K562 (cell line): Measurements from ENCODE around the gene PYCR2. TPM values are rescaled to one million over a fixed set of nuclear protein-coding genes. Genes with fewer than 3 reads are reported as not detected.
A peak's percentile ranks its signal among the peaks of the same experiment; 100 is the strongest.

Experiments used
- ATAC-seq: fragments of 200-7000 bp; cut with Tn5 transposase; 3 replicates; pipeline ENCODE4 v1.9.1; 2020; ENCODE audit warnings: moderate library complexity
- BruUV-seq: library from RNA; stranded (reverse); fragments of 400-500 nt; replicated peaks from 2 replicates; lab custom pipeline; 2021; lab: Mats Ljungman, UMichigan
- CTCF ChIA-PET: fragments of 300-600 bp; formaldehyde crosslinking; extraction: SDS; loops from one replicate; lab custom pipeline; 2021; ENCODE audit warnings: low intra/inter-chr PET ratio; lab: Yijun Ruan, JAX
- POLR2A ChIA-PET: fragments of 300-600, 350-650 bp; sonication (Branson Sonifier 250); formaldehyde crosslinking; extraction: SDS; loops from one replicate; lab custom pipeline; 2021; ENCODE audit warnings: antibody characterized with exemption, inconsistent platforms; lab: Yijun Ruan, JAX
- DNase-seq, 4 experiments: peaks; one replicate each; pipeline versions ENCODE4 v3.0.0 to v3.0.0-alpha.2; 2011 to 2018; ENCODE audit warnings: low spot score in 3 of 4, mixed read lengths in 3 of 4; ENCODE audit errors: extremely low read depth in 1 of 4
- FAIRE-seq: peaks from 2 replicates; lab custom pipeline; 2011; peaks lifted over from hg19 to GRCh38; lab: Jason Lieb, UNC
- H2AFZ ChIP-seq: 2 replicates; pipeline ENCODE4 v1.6.0; 2011; ENCODE audit warnings: low read depth, low read length, control low read depth, inconsistent platforms
- H3K27ac ChIP-seq: fragments of 200-600 bp; 3 replicates; pipeline ENCODE4 v1.8.0; 2011; ENCODE audit warnings: low read depth, mild to moderate bottlenecking, control low read depth, inconsistent platforms, low read length, moderate library complexity, mixed read lengths; ENCODE audit errors: extremely low read depth
- H3K27me3 ChIP-seq, 2 experiments: fragments of 300-600 bp in 1 of 2; 2 replicates in 1 of 2; 3 replicates in 1 of 2; pipeline versions ENCODE4 v1.6.0 to v1.8.0; 2011; ENCODE audit warnings: inconsistent platforms in 2 of 2, low read length in 2 of 2, mild to moderate bottlenecking in 1 of 2, mixed read lengths in 1 of 2, moderate library complexity in 1 of 2; ENCODE audit not compliant: control insufficient read depth in 2 of 2, insufficient read depth in 2 of 2
- H3K36me3 ChIP-seq: fragments of 300-600 bp; 3 replicates; pipeline ENCODE4 v1.8.0; 2011; ENCODE audit warnings: mild to moderate bottlenecking, low read length, inconsistent platforms; ENCODE audit not compliant: control insufficient read depth, insufficient read depth
- H3K4me1 ChIP-seq, 2 experiments: fragments of 200-600 bp in 1 of 2; replicated peaks in 1 of 2; 2 replicates in 1 of 2; 3 replicates in 1 of 2; pipeline versions ENCODE4 v1.5.1 to v1.8.0; 2011; ENCODE audit warnings: inconsistent platforms in 2 of 2, low read length in 2 of 2, mild to moderate bottlenecking in 1 of 2, mixed read lengths in 1 of 2, moderate library complexity in 1 of 2; ENCODE audit not compliant: control insufficient read depth in 2 of 2, insufficient read depth in 2 of 2
- H3K4me2 ChIP-seq: 2 replicates; pipeline ENCODE4 v1.6.1; 2011; ENCODE audit warnings: low read length, control low read depth, inconsistent platforms, mixed read lengths; ENCODE audit not compliant: insufficient read depth
- H3K4me3 ChIP-seq: fragments of 200-600 bp; sonication (generic), shearing (Covaris generic); 2 replicates; pipeline ENCODE4 v1.5.1; 2016; ENCODE audit warnings: control low read depth, inconsistent platforms
- H3K79me2 ChIP-seq: fragments of 200-600 bp; 3 replicates; pipeline ENCODE4 v1.8.0; 2011; ENCODE audit warnings: low read length, inconsistent platforms; ENCODE audit not compliant: control insufficient read depth, insufficient read depth
- H3K9ac ChIP-seq, 2 experiments: 2 replicates each; pipeline versions ENCODE4 v1.6.0 to v1.6.1; 2011; ENCODE audit warnings: low read depth in 2 of 2, low read length in 2 of 2, control low read depth in 1 of 2, inconsistent platforms in 1 of 2, mild to moderate bottlenecking in 1 of 2, mixed read lengths in 1 of 2; ENCODE audit not compliant: insufficient read depth in 1 of 2
- H3K9me1 ChIP-seq: one replicate; pipeline ENCODE4 v1.6.0; 2011; ENCODE audit warnings: inconsistent platforms, mild to moderate bottlenecking, low read length, moderate library complexity; ENCODE audit not compliant: control insufficient read depth, insufficient read depth
- H3K9me3 ChIP-seq: replicated peaks from 2 replicates; pipeline ENCODE4 v1.5.1; 2011; ENCODE audit warnings: low read depth, low read length, inconsistent platforms; ENCODE audit not compliant: control insufficient read depth, insufficient read depth
- H4K20me1 ChIP-seq: replicated peaks from 2 replicates; pipeline ENCODE4 v1.6.1; 2011; ENCODE audit warnings: low read length, inconsistent platforms, mixed read lengths; ENCODE audit not compliant: control insufficient read depth, insufficient read depth
- ADNP ChIP-seq: fragments of 200-800 bp; sonication (Bioruptor generic); IDR thresholded peaks from 2 replicates; pipeline ENCODE4 v1.6.1; 2016; ENCODE audit warnings: missing genetic modification characterization, missing compliant biosample characterization
- BCOR ChIP-seq: fragments of 450-650 bp; IDR thresholded peaks from 2 replicates; pipeline ENCODE4 v1.6.1; 2016
- CBFA2T3 ChIP-seq: fragments of 450-650 bp; IDR thresholded peaks from 2 replicates; pipeline ENCODE4 v1.6.1; 2017
- CBX1 ChIP-seq: sonication (generic); IDR thresholded peaks from 2 replicates; pipeline ENCODE4 v1.6.1; 2016; ENCODE audit warnings: antibody characterized with exemption, low read depth, mild to moderate bottlenecking
- KDM1A ChIP-seq, 2 experiments: fragments of 450-650 bp; IDR thresholded peaks; 2 replicates each; pipeline ENCODE4 v1.6.1; 2016; ENCODE audit warnings: mild to moderate bottlenecking in 2 of 2
- NR3C1 ChIP-seq: sonication (generic); formaldehyde crosslinking; IDR thresholded peaks from 2 replicates; pipeline ENCODE4 v1.8.1; 2022; ENCODE audit warnings: missing genetic modification reagents
- RBM25 ChIP-seq: fragments of 200-400 bp; formaldehyde crosslinking; IDR thresholded peaks from 2 replicates; pipeline ENCODE4 v1.6.1; 2018; ENCODE audit warnings: low read length, low read depth, moderate library complexity; ENCODE audit not compliant: severe bottlenecking
- RHOXF2B ChIP-seq: fragments of 250-450 bp; sonication (Bioruptor Pico); conservative IDR thresholded peaks from 2 replicates; pipeline ENCODE4 v1.5.1; 2021
- SMARCA5 ChIP-seq: fragments of 450-650 bp; IDR thresholded peaks from 2 replicates; pipeline ENCODE4 v1.6.1; 2016
- U2AF1 ChIP-seq: fragments of 200-400 bp; formaldehyde crosslinking; optimal IDR thresholded peaks from 2 replicates; pipeline ENCODE3; 2017; ENCODE audit warnings: mild to moderate bottlenecking, low read depth, low read length, moderate library complexity
- ZC3H8 ChIP-seq: fragments of 450-650 bp; IDR thresholded peaks from 2 replicates; pipeline ENCODE4 v1.6.1; 2017
- ZFP30 ChIP-seq: fragments of 250-450 bp; sonication (Bioruptor Pico); IDR thresholded peaks from 2 replicates; pipeline ENCODE4 v1.8.0; 2022; ENCODE audit warnings: moderate library complexity, mild to moderate bottlenecking, inconsistent platforms, borderline replicate concordance
- WGBS: fragments of 100-300 bp; shearing (Covaris generic); methylation state at CpG from one replicate; pipeline ENCODE4 v1.1.6; 2016; ENCODE audit warnings: low coverage, mixed read lengths; ENCODE audit not compliant: insufficient coverage; ENCODE audit errors: missing lambda C conversion rate; 5-methylcytosine and 5-hydroxymethylcytosine counted together
- in situ Hi-C: fragments of 300-500 bp; cut with MboI; formaldehyde crosslinking; loops from 4 replicates; pipeline ENCODE4 v1.15.0; 2018; ENCODE audit warnings: inconsistent platforms, mixed read lengths
- intact Hi-C: fragments of 100-400 bp; cut with micrococcal nuclease; formaldehyde crosslinking; loops from 2 replicates; pipeline ENCODE4 v1.14.2; 2022
- polyA plus RNA-seq, 8 experiments: library from polyadenylated mRNA; depleted of rRNA in 4 of 8; stranded (reverse) in 5 of 8; unstranded in 3 of 8; fragments of >200 nt; fragmentation: Nextera tagmentation in 2 of 8; fragmentation: Illumina TruSeq in 1 of 8; extraction: Ambion mirVana in 2 of 8; extraction: Trizol in 1 of 8; gene quantifications; 2 replicates each; pipeline versions ENCODE4 v1.2.1 to v1.2.3, GENCODE V29; 2011 to 2014; ENCODE audit warnings: inconsistent platforms in 1 of 8, missing spikeins in 1 of 8
- total RNA-seq, 7 experiments: library from RNA; depleted of rRNA in 6 of 7; stranded (reverse); fragments of >200 nt in 6 of 7; fragmentation: Illumina TruSeq in 2 of 7; extraction: Trizol in 2 of 7; gene quantifications; 2 replicates each; pipeline versions ENCODE4 v1.2.1 to v1.2.3, GENCODE V29; 2011 to 2021; ENCODE audit warnings: low replicate concordance in 1 of 7
- TF ChIP-seq, protein P1 (sequence below): fragments of 250-450 bp; sonication (Bioruptor Pico); IDR thresholded peaks from 2 replicates; pipeline ENCODE4 v1.4.0; 2020; ENCODE audit warnings: borderline replicate concordance
- TF ChIP-seq, protein P2 (sequence below): fragments of 250-450 bp; sonication (Bioruptor Pico); IDR thresholded peaks from 2 replicates; pipeline ENCODE4 v1.8.0; 2021; ENCODE audit warnings: borderline replicate concordance, mild to moderate bottlenecking, moderate library complexity; ENCODE audit not compliant: poor library complexity, severe bottlenecking

Gene PYCR2
- total and polyA plus RNA-seq, 9 of the 15 experiments (the other 6 are each of a cell fraction or from before 2014, with no cell fraction given), result 5.5 to 219 (median 127) TPM

DNA sequence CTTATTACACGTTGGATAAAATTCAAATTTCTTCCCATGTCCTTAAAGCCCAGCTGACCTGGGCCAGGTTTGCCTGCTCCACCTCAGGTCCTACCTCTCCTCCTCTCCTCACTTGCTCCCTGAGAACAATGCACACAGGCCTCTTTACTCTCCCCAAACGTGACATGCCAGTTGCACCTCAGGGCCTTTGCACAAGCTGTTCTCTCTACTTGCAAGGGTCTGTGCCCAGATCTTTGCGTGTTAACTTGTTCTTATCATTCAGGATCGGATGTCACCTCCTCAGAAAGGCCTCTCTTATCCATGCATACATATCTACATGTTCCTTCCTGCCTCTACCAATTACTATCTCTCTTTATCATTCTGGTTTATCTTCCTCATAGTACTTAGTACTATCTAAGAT is 20.4 kb downstream of the PYCR2 start:
- Histone ChIP-seq H3K9me3 (no peaks in the 10 kb centered on the region), H4K20me1 (no peaks in the 10 kb centered on the region), H2AFZ (no peak overlapping the region), H3K79me2 (no peaks in the 10 kb centered on the region), H3K36me3 (no peaks in the 10 kb centered on the region), H3K9me1 (no peaks in the 10 kb centered on the region), H3K4me3 (no peak overlapping the region), H3K4me2 (no peak overlapping the region)
- 16% methylated on average over 4 of the region's 4 CpGs for WGBS
- in situ Hi-C loops, result no loop called here
- CTCF ChIA-PET, result no interaction called here
- ATAC-seq (no peak), DNase-seq (no peak)
- TF ChIP-seq, protein P1, sequence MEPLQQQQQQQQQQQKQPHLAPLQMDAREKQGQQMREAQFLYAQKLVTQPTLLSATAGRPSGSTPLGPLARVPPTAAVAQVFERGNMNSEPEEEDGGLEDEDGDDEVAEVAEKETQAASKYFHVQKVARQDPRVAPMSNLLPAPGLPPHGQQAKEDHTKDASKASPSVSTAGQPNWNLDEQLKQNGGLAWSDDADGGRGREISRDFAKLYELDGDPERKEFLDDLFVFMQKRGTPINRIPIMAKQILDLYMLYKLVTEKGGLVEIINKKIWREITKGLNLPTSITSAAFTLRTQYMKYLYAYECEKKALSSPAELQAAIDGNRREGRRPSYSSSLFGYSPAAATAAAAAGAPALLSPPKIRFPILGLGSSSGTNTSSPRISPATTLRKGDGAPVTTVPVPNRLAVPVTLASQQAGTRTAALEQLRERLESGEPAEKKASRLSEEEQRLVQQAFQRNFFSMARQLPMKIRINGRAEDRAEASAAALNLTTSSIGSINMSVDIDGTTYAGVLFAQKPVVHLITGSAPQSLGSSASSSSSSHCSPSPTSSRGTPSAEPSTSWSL (CRISPR knock-in tag), result no peak
- TF ChIP-seq BCOR, result peak; percentile 73
- no peak for TF ChIP-seq ZFP30 (CRISPR knock-in tag)
- peak; percentile 86 for TF ChIP-seq RBM25
- TF ChIP-seq CBX1, result peak; percentile 39; the same call in 1 of the 2 replicates
- no peak for TF ChIP-seq ZC3H8
- 0 out of 2 replicates have a peak, but pooled peaks have one; percentile 23 for TF ChIP-seq CBFA2T3
- TF ChIP-seq, protein P2, sequence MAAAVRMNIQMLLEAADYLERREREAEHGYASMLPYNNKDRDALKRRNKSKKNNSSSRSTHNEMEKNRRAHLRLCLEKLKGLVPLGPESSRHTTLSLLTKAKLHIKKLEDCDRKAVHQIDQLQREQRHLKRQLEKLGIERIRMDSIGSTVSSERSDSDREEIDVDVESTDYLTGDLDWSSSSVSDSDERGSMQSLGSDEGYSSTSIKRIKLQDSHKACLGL, result no peak
- peak; percentile 40 to 56; a peak in 2 of 4 replicates for TF ChIP-seq KDM1A (IDR thresholded peaks at IDR 0.05)
- peak; percentile 52; the same call in 1 of the 2 replicates for TF ChIP-seq ADNP (tag)
- TF ChIP-seq NR3C1 (CRISPR knock-in tag), result no peak
- TF ChIP-seq RHOXF2B (CRISPR knock-in tag), result no peak
- TF ChIP-seq U2AF1, result no peak
- TF ChIP-seq SMARCA5, result 0 out of 2 replicates have a peak, but pooled peaks have one; percentile 50
- TF ChIP-seq, all 486 proteins: peak for 7
- peaks cover 9% of the 10 kb centered on the region in 2 experiments; a peak in 4 of 5 replicates for H3K4me1 ChIP-seq
- POLR2A ChIA-PET, result interaction anchor here (3.3 kb wide), 1 partner anchor 21 kb away, joined by 10 read pairs; the partner anchor contains the start of gene TMEM63A
- BruUV-seq, result no TSS peak
- no peak overlapping the region for H3K9ac ChIP-seq
- FAIRE-seq, result no peak
- intact Hi-C loops, result no loop called here
- no peak overlapping the region for H3K27ac ChIP-seq
- no peaks in the 10 kb centered on the region for H3K27me3 ChIP-seq
